ENCODE measurements around the gene CLDN3. TPM values are rescaled to one million over a fixed set of nuclear protein-coding genes. Genes with fewer than 3 reads are reported as not detected.
A peak's percentile ranks its signal among the peaks of the same experiment; 100 is the strongest.

The CLDN3 gene
- total and polyA plus RNA-seq, 9 of the 15 experiments (the other 6 are each of a cell fraction or from before 2014, with no cell fraction given), result 0.29 TPM; not detected in 8

- no peak for TF ChIP-seq ZNF395 (CRISPR knock-in tag; IDR thresholded peaks at IDR 0.05)
- TF ChIP-seq ZNF639 (CRISPR knock-in tag; conservative IDR thresholded peaks at IDR 0.05 in 1 of 2, IDR thresholded peaks at IDR 0.05 in 1 of 2), result no peak
- TF ChIP-seq RUNX1 (IDR thresholded peaks at IDR 0.05; ENCODE audit: low read depth), result no peak
- no peak for TF ChIP-seq GATAD2A (IDR thresholded peaks at IDR 0.05)
- TF ChIP-seq ZNF282 (CRISPR knock-in tag; IDR thresholded peaks at IDR 0.05), result no peak
- peak; percentile 83 to 97; a peak in 3 of 4 replicates for TF ChIP-seq MCM7 (IDR thresholded peaks at IDR 0.05)
- TF ChIP-seq FOXA3 (CRISPR knock-in tag; conservative IDR thresholded peaks at IDR 0.05 in 1 of 2, IDR thresholded peaks at IDR 0.05 in 1 of 2), result no peak
- TF ChIP-seq NKRF (IDR thresholded peaks at IDR 0.05; ENCODE audit: borderline replicate concordance), result peak; percentile 61; the same call in 1 of the 2 replicates
- 0 out of 2 replicates have a peak, but pooled peaks have one; percentile 17 for TF ChIP-seq NFIC (IDR thresholded peaks at IDR 0.05)
- TF ChIP-seq ZNF124 (CRISPR knock-in tag; IDR thresholded peaks at IDR 0.05), result no peak
- TF ChIP-seq KAT8 (IDR thresholded peaks at IDR 0.05; ENCODE audit: low read depth), result no peak
- peak; percentile 85 for TF ChIP-seq NCOA4 (IDR thresholded peaks at IDR 0.05; ENCODE audit: partially characterized antibody)
- no peak for TF ChIP-seq BRCA1 (IDR thresholded peaks at IDR 0.05)
- no peak for TF ChIP-seq BRCA1 (CRISPR knock-in tag; IDR thresholded peaks at IDR 0.05)
- TF ChIP-seq TFAM (CRISPR knock-in tag; conservative IDR thresholded peaks at IDR 0.05), result no peak
- TF ChIP-seq NRF1 (conservative IDR thresholded peaks at IDR 0.05 in 1 of 2, IDR thresholded peaks at IDR 0.05 in 1 of 2), result no peak
- TF ChIP-seq ARNT (IDR thresholded peaks at IDR 0.05), result no peak
- peak; percentile 88; the same call in 1 of the 2 replicates for TF ChIP-seq HLTF (IDR thresholded peaks at IDR 0.05)
- TF ChIP-seq FOXM1 (IDR thresholded peaks at IDR 0.05; ENCODE audit: low read depth), result no peak
- TF ChIP-seq FOXM1 (CRISPR knock-in tag; IDR thresholded peaks at IDR 0.05; ENCODE audit: low read depth), result no peak
- no peak for TF ChIP-seq ZNF696 (CRISPR knock-in tag; conservative IDR thresholded peaks at IDR 0.05)
- no peak for TF ChIP-seq NFXL1 (CRISPR knock-in tag; IDR thresholded peaks at IDR 0.05)
- TF ChIP-seq SRSF7 (optimal IDR thresholded peaks at IDR 0.05; ENCODE audit: low read depth, low read length), result no peak
- TF ChIP-seq JUND (IDR thresholded peaks at IDR 0.05; ENCODE audit: borderline replicate concordance, low read depth, low read length), result no peak
- TF ChIP-seq JUND (tag; IDR thresholded peaks at IDR 0.05; ENCODE audit: borderline replicate concordance, low read depth, low read length), result no peak
- no peak for TF ChIP-seq MCM5 (IDR thresholded peaks at IDR 0.05; ENCODE audit: low read depth)
- TF ChIP-seq NUFIP1 (IDR thresholded peaks at IDR 0.05; ENCODE audit: partially characterized antibody), result no peak
- TF ChIP-seq SAFB (IDR thresholded peaks at IDR 0.05; ENCODE audit: borderline replicate concordance, low read depth, low read length), result no peak
- TF ChIP-seq MAFF (IDR thresholded peaks at IDR 0.05; ENCODE audit: low read length), result no peak
- peak; percentile 7 to 9; a peak in 1 of 4 replicates for TF ChIP-seq TRIM24 (IDR thresholded peaks at IDR 0.05)
Measured at GRCh38 chr7:73726083-73726466, 44.0 kb downstream of the CLDN3 start (continued).
